Neural cell (in vitro differentiated cells): Measurements from ENCODE around the gene ATG2A.

Experiments used
- MXI1 ChIP-seq: fragments of 450-650 bp; conservative IDR thresholded peaks from 2 replicates; pipeline ENCODE4 v1.6.1; 2014; ENCODE audit warnings: antibody characterized with exemption, mild to moderate bottlenecking; ENCODE audit not compliant: poor library complexity, severe bottlenecking
- TF ChIP-seq, protein P1 (sequence below): fragments of 450-650 bp; IDR thresholded peaks from 2 replicates; pipeline ENCODE4 v1.5.1; 2014; ENCODE audit warnings: antibody characterized with exemption, mild to moderate bottlenecking, moderate library complexity; ENCODE audit not compliant: poor library complexity, severe bottlenecking

- TF ChIP-seq MXI1 = no peak
- TF ChIP-seq, protein P1, sequence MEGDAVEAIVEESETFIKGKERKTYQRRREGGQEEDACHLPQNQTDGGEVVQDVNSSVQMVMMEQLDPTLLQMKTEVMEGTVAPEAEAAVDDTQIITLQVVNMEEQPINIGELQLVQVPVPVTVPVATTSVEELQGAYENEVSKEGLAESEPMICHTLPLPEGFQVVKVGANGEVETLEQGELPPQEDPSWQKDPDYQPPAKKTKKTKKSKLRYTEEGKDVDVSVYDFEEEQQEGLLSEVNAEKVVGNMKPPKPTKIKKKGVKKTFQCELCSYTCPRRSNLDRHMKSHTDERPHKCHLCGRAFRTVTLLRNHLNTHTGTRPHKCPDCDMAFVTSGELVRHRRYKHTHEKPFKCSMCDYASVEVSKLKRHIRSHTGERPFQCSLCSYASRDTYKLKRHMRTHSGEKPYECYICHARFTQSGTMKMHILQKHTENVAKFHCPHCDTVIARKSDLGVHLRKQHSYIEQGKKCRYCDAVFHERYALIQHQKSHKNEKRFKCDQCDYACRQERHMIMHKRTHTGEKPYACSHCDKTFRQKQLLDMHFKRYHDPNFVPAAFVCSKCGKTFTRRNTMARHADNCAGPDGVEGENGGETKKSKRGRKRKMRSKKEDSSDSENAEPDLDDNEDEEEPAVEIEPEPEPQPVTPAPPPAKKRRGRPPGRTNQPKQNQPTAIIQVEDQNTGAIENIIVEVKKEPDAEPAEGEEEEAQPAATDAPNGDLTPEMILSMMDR = no peak
These were observed 60.4 kb downstream of the ATG2A start for GRCh38 chr11:64856382-64857227.
